ENCODE data around the gene OSBPL6.

DNA sequence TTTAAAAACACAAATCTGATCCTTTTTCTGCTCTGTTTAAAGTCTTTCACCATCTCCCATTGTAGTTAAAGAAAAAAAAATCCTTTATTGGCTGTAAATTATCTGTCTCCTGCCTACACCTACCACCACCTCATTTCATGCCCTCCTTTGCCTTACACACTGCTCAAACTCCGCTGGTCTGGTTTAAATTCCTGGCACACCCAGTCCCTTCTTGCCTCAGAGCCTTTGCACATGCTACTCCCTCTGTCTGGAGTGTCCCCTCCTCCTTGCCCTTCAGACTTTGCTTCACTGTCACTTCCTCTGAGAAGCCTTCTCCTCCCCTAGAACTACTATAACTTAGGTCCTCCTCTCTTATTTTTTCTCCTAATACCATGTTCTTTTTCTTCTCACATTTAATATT lies 49.6 kb downstream of the OSBPL6 start:
- TF ChIP-seq, protein P1, sequence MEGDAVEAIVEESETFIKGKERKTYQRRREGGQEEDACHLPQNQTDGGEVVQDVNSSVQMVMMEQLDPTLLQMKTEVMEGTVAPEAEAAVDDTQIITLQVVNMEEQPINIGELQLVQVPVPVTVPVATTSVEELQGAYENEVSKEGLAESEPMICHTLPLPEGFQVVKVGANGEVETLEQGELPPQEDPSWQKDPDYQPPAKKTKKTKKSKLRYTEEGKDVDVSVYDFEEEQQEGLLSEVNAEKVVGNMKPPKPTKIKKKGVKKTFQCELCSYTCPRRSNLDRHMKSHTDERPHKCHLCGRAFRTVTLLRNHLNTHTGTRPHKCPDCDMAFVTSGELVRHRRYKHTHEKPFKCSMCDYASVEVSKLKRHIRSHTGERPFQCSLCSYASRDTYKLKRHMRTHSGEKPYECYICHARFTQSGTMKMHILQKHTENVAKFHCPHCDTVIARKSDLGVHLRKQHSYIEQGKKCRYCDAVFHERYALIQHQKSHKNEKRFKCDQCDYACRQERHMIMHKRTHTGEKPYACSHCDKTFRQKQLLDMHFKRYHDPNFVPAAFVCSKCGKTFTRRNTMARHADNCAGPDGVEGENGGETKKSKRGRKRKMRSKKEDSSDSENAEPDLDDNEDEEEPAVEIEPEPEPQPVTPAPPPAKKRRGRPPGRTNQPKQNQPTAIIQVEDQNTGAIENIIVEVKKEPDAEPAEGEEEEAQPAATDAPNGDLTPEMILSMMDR (IDR thresholded peaks at IDR 0.05; ENCODE audit: low read depth, low read length), result no peak
- no peak for TF ChIP-seq POLR2A (IDR thresholded peaks at IDR 0.05; ENCODE audit: extremely low read depth, insufficient read length)
- TF ChIP-seq, protein P2, sequence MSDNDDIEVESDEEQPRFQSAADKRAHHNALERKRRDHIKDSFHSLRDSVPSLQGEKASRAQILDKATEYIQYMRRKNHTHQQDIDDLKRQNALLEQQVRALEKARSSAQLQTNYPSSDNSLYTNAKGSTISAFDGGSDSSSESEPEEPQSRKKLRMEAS (IDR thresholded peaks at IDR 0.05; ENCODE audit: low read depth, low read length), result no peak

All from NB4 (cell line).